Muscle layer of colon (tissue), 2 donors: ENCODE results near the gene PTGS1.

ENCODE experiments used
- H3K27ac ChIP-seq: one replicate; pipeline ENCODE4 v1.7.0; 2013; ENCODE audit warnings: low read depth, mild to moderate bottlenecking, low read length, moderate library complexity
- H3K27me3 ChIP-seq, 2 donors: one replicate each; pipeline ENCODE4 v1.7.0; 2013; ENCODE audit warnings: low read length in 2 of 2, mild to moderate bottlenecking in 2 of 2; ENCODE audit not compliant: insufficient read depth in 2 of 2, control insufficient read depth in 1 of 2
- H3K36me3 ChIP-seq: one replicate; pipeline ENCODE4 v1.7.0; 2013; ENCODE audit warnings: mild to moderate bottlenecking, low read length; ENCODE audit not compliant: insufficient read depth
- H3K4me1 ChIP-seq: one replicate; pipeline ENCODE4 v1.7.0; 2013; ENCODE audit warnings: mild to moderate bottlenecking, low read length; ENCODE audit not compliant: insufficient read depth
- H3K4me3 ChIP-seq, 2 donors: one replicate each; pipeline ENCODE4 v1.7.0; 2013; ENCODE audit warnings: low read length in 2 of 2, low read depth in 1 of 2, mild to moderate bottlenecking in 1 of 2, moderate library complexity in 1 of 2
- H3K9ac ChIP-seq: one replicate; pipeline ENCODE4 v1.7.0; 2013; ENCODE audit warnings: low read length
- H3K9me3 ChIP-seq: one replicate; pipeline ENCODE4 v1.7.0; 2013; ENCODE audit warnings: mild to moderate bottlenecking, low read length
- donor health status: abdominal sarcoma.
- donor health status: Adenocarcinoma of cecum.

Gene PTGS1

DNA sequence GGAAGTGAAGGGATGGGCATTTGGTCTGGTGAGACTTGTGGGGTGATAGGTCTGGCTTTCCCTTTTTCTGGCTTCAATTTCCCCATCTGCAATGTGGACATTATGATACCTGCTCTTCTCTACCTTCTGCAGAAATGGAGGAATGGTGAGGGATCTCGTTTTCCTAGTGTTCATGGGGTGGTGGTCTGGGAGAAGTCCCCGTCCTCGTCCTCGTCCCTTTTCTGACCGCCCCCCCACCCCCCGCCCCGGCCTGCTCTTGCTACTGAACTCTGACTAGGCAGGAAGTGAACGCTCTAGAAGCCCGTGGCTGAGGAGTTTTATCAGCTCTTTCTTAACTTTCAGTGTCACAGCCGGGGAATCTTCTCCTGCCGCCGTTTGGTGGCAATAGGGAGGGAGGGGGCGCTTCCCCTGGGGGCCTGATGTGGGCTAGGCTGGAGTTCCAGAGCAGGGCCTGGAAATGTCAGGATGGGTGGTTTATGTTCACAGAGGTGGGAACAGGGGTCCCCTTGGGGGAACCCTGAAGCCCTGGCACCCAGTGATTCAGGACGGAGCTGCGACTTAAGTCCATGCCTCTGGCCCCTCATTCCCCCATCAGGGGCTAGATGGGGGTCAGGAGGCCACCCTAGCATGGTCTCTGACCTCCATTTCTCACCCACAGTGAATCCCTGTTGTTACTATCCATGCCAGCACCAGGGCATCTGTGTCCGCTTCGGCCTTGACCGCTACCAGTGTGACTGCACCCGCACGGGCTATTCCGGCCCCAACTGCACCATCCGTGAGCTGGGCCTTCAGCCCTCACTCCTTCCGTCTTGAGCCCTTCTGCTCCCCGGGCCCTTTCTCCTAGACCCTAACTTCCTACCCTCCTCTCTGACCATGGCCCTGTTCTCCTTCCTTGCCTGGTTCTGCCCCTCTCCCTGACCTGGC lies 6.7 kb downstream of the PTGS1 start:
- Histone ChIP-seq H3K4me1 (peaks cover 61% of the 10 kb centered on the region), H3K4me3 (peak overlapping the region in 1 of 2 donors; percentile 29), H3K27me3 (no peaks in the 10 kb centered on the region), H3K9ac (no peak overlapping the region), H3K9me3 (no peaks in the 10 kb centered on the region), H3K36me3 (peaks cover 38% of the 10 kb centered on the region), H3K27ac (peak overlapping the region; percentile 85)

DNA sequence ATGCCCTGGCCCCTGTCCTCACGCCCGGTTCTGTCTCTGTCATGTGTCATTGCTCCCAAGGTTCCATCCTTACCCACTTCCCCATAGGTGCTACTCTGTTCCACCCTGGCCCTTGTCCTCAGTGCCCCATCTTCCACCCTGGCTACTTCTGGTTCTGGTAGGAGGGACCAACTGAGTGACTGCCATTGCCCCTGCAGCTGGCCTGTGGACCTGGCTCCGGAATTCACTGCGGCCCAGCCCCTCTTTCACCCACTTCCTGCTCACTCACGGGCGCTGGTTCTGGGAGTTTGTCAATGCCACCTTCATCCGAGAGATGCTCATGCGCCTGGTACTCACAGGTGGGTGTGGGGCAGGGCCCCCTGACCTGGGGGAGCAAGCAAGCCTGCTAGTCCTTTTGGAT lies 7.4 kb downstream of the PTGS1 start:
- Histone ChIP-seq H3K27ac (peak overlapping the region; percentile 85), H3K9ac (no peak overlapping the region), H3K4me3 (no peak overlapping the region), H3K9me3 (no peaks in the 10 kb centered on the region), H3K4me1 (peaks cover 53% of the 10 kb centered on the region), H3K27me3 (no peaks in the 10 kb centered on the region), H3K36me3 (peaks cover 38% of the 10 kb centered on the region)

DNA sequence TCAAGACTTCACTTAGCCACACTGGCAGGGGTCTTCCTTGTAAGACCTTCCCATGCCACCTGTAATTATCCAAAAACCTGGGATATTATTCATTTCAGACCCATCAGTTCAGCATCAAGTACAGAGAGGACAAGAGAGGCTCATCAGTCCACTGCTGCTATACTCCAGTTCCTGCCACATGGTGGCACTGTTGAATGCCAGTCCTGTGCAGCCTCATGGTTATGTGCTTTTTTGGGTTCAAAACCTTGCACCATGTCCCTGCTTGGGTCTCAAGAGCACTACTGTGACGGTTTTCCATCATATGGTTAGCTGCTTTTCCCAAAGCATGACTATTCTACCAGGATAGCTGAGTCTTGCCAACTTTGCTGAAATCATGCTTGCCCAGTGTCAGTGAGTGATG lies 8.5 kb downstream of the PTGS1 start:
- no peak overlapping the region for H3K4me3 ChIP-seq

DNA sequence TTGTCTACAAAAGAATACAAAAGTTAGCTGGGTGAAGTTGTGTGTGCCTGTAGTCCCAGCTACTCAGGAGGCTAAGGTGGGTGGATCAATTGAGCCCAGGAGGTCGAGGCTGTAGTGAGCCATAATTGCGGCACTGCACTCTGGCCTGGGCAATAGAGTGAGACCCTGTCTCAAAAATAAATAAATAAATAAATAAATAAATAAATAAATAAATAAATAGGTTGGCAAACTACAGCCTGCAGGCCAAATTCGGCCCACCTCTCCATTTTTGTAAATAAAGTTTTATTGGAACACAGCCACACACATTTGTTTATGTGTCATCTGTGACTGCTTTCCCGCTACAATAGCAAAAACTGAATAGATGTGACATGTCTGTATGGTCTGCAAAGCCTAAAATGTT lies 9.5 kb downstream of the PTGS1 start:
- H3K9ac ChIP-seq = no peak overlapping the region
- no peaks in the 10 kb centered on the region for H3K27me3 ChIP-seq
- no peaks in the 10 kb centered on the region for H3K9me3 ChIP-seq
- H3K4me1 ChIP-seq = peaks cover 44% of the 10 kb centered on the region
- H3K4me3 ChIP-seq = no peak overlapping the region
- H3K36me3 ChIP-seq = peaks cover 55% of the 10 kb centered on the region
- H3K27ac ChIP-seq = no peak overlapping the region

More for the DNA sequence above, 8.5 kb downstream of the PTGS1 start:
- H3K27ac ChIP-seq = no peak overlapping the region
- H3K36me3 ChIP-seq = peaks cover 47% of the 10 kb centered on the region
- no peak overlapping the region for H3K9ac ChIP-seq
- no peaks in the 10 kb centered on the region for H3K27me3 ChIP-seq
- H3K9me3 ChIP-seq = no peaks in the 10 kb centered on the region
- peaks cover 53% of the 10 kb centered on the region for H3K4me1 ChIP-seq

DNA sequence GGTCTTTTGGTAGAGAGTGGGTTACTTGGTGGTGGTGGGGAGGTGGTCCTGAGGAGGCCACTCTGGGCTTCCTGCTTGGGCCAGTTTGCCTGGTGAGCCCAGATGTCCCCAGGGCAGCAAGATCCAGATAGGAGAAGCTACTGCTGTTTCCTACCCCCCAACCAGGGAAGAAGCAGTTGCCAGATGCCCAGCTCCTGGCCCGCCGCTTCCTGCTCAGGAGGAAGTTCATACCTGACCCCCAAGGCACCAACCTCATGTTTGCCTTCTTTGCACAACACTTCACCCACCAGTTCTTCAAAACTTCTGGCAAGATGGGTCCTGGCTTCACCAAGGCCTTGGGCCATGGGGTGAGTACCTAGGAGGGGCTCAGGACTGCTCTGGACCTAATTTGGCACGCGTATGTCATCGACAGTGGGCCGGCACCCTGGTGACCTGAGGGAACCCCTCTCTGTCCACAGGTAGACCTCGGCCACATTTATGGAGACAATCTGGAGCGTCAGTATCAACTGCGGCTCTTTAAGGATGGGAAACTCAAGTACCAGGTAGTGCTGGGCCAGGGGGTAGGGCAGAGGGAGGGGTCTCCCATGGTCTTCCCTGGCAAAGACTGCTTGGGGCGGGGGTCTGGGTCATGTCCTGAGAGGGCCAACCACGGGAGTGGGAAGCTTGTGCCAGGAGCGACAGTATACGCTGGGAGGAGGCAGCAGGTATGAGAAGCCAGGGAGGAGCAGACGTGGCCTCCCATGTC lies 10.6 kb downstream of the PTGS1 start:
- H3K36me3 ChIP-seq = peaks cover 63% of the 10 kb centered on the region
- peaks cover 33% of the 10 kb centered on the region for H3K4me1 ChIP-seq

DNA sequence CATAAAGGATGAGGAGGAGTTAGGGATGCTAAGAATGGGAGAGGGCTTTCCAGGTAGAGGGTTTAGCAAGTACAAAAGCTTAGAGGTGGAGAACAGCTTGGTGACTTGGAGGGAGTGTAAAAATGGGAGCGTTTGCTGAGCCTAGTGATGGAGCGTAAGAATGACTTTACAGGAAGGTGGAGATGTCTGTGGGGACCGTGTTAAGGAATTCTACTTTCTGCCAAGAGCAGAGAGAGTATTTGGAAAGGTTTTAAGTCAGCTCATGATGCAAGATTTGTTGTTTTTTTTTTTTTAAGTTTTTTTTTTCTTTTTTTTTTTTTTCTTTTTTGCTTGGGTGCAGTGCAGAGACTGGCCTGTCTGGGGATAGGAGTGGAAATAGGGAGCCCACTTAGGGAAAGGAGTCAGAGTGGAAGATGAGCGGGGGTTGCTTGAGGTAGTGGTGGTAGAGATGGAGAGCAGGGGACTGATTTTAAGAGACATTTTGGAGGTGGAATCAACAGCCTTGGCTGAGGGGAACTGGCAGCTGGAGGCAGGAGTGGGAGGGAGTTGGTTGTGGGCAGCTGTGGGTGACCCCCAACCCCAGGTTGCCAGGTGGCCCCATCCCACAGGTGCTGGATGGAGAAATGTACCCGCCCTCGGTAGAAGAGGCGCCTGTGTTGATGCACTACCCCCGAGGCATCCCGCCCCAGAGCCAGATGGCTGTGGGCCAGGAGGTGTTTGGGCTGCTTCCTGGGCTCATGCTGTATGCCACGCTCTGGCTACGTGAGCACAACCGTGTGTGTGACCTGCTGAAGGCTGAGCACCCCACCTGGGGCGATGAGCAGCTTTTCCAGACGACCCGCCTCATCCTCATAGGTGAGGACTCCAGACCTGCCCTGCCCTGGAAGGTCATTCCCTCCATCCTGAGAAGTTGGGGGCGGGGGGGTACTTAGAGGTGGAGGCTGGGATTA lies 12.4 kb downstream of the PTGS1 start:
- Histone ChIP-seq H3K9me3 (no peaks in the 10 kb centered on the region), H3K9ac (no peak overlapping the region), H3K27ac (peak overlapping the region; percentile 9), H3K36me3 (peaks cover 75% of the 10 kb centered on the region), H3K4me3 (no peak overlapping the region), H3K4me1 (peaks cover 18% of the 10 kb centered on the region), H3K27me3 (no peaks in the 10 kb centered on the region)

More for the DNA sequence above, 10.6 kb downstream of the PTGS1 start:
- Histone ChIP-seq H3K9me3 (no peaks in the 10 kb centered on the region), H3K27ac (no peak overlapping the region), H3K9ac (no peak overlapping the region), H3K4me3 (no peak overlapping the region), H3K27me3 (no peaks in the 10 kb centered on the region)

DNA sequence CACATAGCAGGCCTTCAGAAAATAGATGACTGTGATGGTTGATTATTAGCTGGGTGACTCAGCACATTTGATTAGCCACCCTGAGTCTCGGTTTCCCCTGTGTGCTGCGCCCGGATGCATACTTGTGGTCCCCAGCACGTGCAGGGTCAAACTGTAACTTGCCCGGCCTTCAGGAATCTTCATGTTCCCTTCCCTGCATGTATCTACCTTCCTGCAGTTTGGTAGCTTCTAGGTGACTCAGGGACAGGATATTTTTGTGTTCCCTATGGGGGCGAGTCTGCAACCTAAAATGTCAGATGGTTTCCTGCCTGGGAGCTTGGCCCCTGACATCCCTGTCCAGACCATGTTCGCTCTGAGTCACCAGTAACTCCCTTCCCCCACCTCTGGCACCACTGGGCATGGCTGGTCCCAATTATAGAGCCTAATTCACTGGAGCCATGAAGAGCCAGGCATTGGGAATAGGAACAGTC lies 13.2 kb downstream of the PTGS1 start:
- Histone ChIP-seq H3K27me3 (no peaks in the 10 kb centered on the region), H3K9me3 (no peaks in the 10 kb centered on the region), H3K36me3 (peaks cover 73% of the 10 kb centered on the region), H3K4me1 (peaks cover 18% of the 10 kb centered on the region), H3K27ac (peak overlapping the region; percentile 9), H3K4me3 (no peak overlapping the region), H3K9ac (no peak overlapping the region)

DNA sequence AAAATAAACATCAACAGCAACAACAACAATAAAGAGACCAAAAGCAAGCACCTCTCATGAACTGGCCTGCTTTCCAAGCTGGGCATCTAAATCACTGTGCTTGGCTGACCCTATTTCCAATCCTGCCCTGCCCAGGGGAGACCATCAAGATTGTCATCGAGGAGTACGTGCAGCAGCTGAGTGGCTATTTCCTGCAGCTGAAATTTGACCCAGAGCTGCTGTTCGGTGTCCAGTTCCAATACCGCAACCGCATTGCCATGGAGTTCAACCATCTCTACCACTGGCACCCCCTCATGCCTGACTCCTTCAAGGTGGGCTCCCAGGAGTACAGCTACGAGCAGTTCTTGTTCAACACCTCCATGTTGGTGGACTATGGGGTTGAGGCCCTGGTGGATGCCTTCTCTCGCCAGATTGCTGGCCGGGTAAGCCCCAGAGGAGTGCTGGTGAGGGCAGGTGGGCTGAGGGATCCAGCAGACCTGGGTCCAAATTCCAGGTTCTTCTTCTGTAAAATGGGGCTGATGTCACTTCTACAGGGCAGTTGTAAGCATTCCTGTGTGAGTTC lies 15.6 kb downstream of the PTGS1 start:
- Histone ChIP-seq H3K27me3 (no peaks in the 10 kb centered on the region), H3K4me3 (no peak overlapping the region), H3K27ac (no peak overlapping the region), H3K36me3 (peaks cover 65% of the 10 kb centered on the region), H3K9me3 (no peaks in the 10 kb centered on the region), H3K4me1 (peaks cover 18% of the 10 kb centered on the region), H3K9ac (no peak overlapping the region)

DNA sequence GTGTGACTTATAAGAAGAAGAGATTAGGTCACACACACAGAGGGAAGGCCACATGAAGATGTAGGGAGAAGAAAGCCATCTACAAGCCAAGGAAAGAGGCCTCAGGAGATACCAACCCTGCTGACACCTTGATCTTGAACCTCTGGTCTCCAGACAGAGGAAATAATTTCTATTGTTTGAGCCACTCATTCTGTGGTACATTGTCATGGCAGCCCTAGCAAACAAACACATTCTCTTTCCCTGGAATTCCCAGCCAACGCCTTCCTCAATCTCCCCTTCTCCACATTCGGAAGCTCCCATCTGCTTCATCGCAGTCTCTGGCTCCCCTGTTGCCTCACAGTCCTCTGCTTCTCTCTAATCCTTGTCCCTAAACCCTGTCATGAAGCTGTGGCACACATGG lies 16.7 kb downstream of the PTGS1 start:
- Histone ChIP-seq H3K27me3 (no peaks in the 10 kb centered on the region), H3K36me3 (peaks cover 72% of the 10 kb centered on the region), H3K9me3 (no peaks in the 10 kb centered on the region), H3K9ac (no peak overlapping the region), H3K4me1 (peaks cover 20% of the 10 kb centered on the region), H3K27ac (no peak overlapping the region), H3K4me3 (no peak overlapping the region)

DNA sequence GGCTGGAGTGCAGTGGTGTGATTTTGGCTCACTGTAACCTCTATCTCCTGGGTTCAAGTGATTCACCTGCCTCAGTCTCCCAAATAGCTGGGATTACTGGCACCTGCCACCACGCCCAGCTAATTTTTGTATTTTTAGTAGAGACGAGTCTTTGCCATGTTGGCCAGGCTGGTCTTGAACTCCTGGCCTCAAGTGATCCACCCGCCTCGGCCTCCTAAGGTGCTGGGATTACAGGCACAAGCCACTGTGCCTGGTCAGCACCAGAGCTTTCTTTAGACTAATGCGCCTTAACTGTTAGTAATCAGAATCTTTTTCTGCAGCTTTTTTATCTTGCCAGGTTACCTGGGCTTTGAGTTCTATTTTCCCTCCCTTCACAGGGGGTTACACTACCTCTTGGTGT lies 18.4 kb downstream of the PTGS1 start:
- H3K9me3 ChIP-seq = no peaks in the 10 kb centered on the region
- peaks cover 79% of the 10 kb centered on the region for H3K36me3 ChIP-seq
- H3K4me3 ChIP-seq = no peak overlapping the region
- H3K4me1 ChIP-seq = peaks cover 27% of the 10 kb centered on the region
- H3K27me3 ChIP-seq = no peaks in the 10 kb centered on the region
- no peak overlapping the region for H3K27ac ChIP-seq
- H3K9ac ChIP-seq = no peak overlapping the region
